GM10248 (cell line): ENCODE measurements around the gene BCL2L11.
A peak's percentile ranks its signal among the peaks of the same experiment; 100 is the strongest.

Experiments
- CTCF ChIA-PET: fragments of 300-600 bp; sonication (Branson Sonifier 250); formaldehyde crosslinking; extraction: SDS; loops from one replicate; lab custom pipeline; 2021; ENCODE audit warnings: antibody characterized with exemption; lab: Yijun Ruan, JAX
- POLR2A ChIA-PET: fragments of 350-650 bp; sonication (Branson Sonifier 250); formaldehyde crosslinking; extraction: SDS; loops from one replicate; lab custom pipeline; 2020; ENCODE audit warnings: antibody characterized with exemption; lab: Yijun Ruan, JAX
- DNase-seq: peaks from one replicate; pipeline ENCODE4 v3.0.0; 2012; ENCODE audit errors: extremely low spot score
- TF ChIP-seq, protein P1 (sequence below): IDR thresholded peaks from 2 replicates; pipeline ENCODE4 v1.5.1; 2012; ENCODE audit warnings: mild to moderate bottlenecking, low read depth; ENCODE audit errors: extremely low read depth, missing control alignments, control extremely low read depth

Gene BCL2L11

DNA sequence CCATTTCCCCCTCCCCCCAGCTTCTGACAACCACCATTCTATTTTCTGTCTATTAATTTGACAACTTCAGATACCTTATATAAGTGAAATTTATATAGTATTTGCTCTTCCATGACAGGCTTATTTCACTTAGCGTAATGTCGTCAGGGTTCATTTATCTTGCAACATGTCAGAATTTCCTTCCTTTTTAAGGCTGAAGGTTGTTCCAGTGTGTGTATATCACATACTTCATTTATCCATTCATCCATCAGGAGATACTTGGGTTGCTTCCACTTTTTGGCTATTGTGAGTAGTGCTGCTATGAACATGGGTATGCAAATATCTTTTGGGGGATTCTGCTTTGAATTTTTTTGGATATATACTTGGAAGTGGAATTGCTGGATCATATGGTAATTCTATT lies 7.4 kb downstream of the BCL2L11 start:
- TF ChIP-seq, protein P1, sequence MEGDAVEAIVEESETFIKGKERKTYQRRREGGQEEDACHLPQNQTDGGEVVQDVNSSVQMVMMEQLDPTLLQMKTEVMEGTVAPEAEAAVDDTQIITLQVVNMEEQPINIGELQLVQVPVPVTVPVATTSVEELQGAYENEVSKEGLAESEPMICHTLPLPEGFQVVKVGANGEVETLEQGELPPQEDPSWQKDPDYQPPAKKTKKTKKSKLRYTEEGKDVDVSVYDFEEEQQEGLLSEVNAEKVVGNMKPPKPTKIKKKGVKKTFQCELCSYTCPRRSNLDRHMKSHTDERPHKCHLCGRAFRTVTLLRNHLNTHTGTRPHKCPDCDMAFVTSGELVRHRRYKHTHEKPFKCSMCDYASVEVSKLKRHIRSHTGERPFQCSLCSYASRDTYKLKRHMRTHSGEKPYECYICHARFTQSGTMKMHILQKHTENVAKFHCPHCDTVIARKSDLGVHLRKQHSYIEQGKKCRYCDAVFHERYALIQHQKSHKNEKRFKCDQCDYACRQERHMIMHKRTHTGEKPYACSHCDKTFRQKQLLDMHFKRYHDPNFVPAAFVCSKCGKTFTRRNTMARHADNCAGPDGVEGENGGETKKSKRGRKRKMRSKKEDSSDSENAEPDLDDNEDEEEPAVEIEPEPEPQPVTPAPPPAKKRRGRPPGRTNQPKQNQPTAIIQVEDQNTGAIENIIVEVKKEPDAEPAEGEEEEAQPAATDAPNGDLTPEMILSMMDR = no peak
- no peak for DNase-seq
- CTCF ChIA-PET = interaction anchor here (1.1 kb wide), 1 partner anchor 11 kb away, joined by 3 read pairs; no protein-coding TSS in a partner anchor
- POLR2A ChIA-PET = no interaction called here

DNA sequence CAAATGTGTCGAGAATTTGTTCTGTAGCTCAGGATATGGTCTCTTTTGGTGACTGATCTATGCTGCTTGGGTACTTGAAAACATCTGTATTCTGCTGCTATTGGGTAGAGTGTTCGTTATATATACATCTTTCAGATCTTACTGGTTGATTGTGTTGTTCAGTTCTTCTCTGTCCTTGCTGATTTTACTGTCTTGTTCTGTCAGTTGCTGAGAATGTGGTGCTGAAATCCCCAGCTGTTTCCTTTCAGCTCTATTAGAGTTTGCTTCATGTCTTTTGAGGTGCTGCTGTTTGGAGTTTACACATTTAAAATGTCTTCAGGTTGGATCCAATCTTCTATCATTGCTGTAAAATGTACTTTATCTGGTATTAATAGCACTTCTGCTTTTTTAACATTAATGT lies 12.9 kb downstream of the BCL2L11 start:
- ChIA-PET CTCF (interaction anchor here (1.0 kb wide), 2 partner anchors 13 to 322 kb away, joined by 3 read pairs; partner anchors contain the start of gene BCL2L11), POLR2A (no interaction called here)
- no peak for DNase-seq
- TF ChIP-seq, protein P1 = no peak

DNA sequence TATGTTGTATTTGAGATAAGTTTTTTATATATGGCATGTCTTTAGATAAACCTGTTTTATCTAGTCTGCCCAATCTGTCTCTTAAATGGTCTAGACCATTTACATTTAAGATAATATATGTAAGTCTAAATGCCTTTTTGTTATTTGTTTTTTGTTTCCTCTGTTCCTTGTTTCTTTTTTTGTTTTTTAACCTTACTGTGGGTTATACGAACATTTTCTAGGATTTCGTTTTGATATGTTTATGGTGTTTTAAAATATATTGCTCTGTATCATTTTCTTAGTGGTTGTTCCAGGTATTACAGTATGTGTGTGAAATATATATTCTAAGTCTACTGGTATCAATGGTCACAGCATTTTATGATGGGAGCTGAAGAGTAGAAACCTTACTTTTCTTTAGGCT lies 13.3 kb downstream of the BCL2L11 start:
- ChIA-PET POLR2A (no interaction called here), CTCF (no interaction called here)
- TF ChIP-seq, protein P1 = no peak
- no peak for DNase-seq

DNA sequence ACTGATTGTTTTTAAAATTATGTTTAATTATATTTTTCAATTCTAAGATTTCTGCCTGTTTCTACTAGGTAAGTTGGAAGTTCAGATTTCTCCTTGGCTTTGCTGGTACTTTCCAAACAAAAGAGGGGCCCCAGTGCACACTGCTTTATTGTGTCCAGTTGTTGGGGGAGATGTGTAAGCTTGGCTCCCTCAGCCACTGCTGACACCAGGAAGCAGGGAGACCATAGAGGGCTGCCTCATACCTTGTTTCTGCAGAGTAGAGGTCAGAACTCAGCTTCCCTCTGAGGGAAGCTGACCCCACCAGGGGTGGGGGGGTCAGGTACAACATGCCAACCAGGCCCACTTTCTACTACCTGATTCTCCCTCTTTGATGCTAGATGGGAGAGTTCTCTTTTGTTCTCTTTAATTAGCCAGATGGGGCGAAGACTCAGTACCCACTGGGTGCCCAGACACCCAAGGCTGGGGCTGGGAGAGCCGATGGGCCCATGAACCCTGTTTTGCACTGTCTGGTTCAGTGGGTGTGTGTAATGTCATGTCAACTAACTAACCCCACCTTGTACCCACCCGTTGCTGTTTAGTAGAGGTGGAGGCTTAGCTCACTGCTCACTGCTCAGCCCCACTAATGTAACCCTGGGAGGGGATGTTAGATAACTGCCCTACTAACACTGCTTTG lies 14.7 kb downstream of the BCL2L11 start:
- TF ChIP-seq, protein P1 = no peak
- DNase-seq = no peak
- ChIA-PET CTCF (interaction anchor here (1.4 kb wide), 1 partner anchor 8 kb away, joined by 3 read pairs; no protein-coding TSS in a partner anchor), POLR2A (no interaction called here)

DNA sequence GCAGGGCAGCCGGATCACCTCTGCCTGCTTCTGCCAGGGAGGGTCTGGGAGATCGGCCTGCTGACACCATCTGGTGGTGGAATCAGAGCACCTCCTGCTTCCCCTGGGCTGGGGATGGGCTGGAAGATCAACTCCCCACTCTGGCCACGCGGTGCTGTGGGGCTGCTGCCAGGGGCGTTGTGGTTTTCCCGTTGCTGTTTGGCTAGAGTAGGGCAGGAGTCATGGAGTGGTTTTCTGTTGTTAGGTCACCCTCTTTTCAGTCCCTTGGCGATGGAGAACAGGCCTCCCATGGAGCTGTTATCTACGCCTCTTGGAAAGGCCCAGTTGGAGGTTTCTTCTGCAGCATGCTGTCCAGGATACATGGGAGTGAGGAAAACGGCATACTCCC lies 15.2 kb downstream of the BCL2L11 start:
- ChIA-PET POLR2A (no interaction called here), CTCF (interaction anchor here (1.4 kb wide), 1 partner anchor 8 kb away, joined by 3 read pairs; no protein-coding TSS in a partner anchor)
- DNase-seq = peak; percentile 20
- TF ChIP-seq, protein P1 = no peak

DNA sequence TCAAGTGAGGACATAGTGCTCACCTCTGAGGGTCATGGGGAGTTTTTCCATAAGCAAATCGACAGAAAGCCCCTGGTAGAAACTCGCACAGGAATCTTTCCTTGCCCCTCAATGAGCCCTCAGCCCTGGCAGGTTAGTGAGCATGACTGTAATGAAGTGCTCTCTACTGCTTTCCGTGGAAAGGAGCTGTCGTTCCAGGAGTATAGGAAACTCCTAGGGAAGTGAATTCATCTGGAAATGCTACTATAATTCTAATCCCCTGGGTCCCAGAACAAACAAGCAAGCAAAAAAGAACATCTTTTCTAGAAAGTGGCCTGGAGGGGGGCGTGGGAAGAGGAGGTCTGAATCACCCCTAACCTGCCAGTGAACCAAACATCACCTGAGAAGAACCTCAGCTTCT lies 18.1 kb downstream of the BCL2L11 start:
- CTCF ChIA-PET = interaction anchor here (1.8 kb wide), 1 partner anchor 110 kb away, joined by 4 read pairs; no protein-coding TSS in a partner anchor
- DNase-seq = no peak
- POLR2A ChIA-PET = no interaction called here
- TF ChIP-seq, protein P1 = no peak
